GM23338 (cell line): ENCODE data around the gene NGEF.

Experiments used
- EZH2phosphoT487 ChIP-seq: fragments of 200-600 bp; sonication (generic); IDR thresholded peaks from one replicate; pipeline ENCODE4 v1.8.1; 2018; ENCODE audit warnings: antibody characterized with exemption; ENCODE audit not compliant: unreplicated experiment
- POLR2AphosphoS5 ChIP-seq: IDR thresholded peaks from 2 replicates; pipeline ENCODE4 v1.6.1; 2016; ENCODE audit warnings: antibody characterized with exemption, low read depth
- ZNF462 ChIP-seq: fragments of 250-450 bp; sonication (Bioruptor Pico); IDR thresholded peaks from 2 replicates; pipeline ENCODE4 v1.5.0; 2020; ENCODE audit warnings: mild to moderate bottlenecking, moderate library complexity

GRCh38 chr2:232871418-232871834 lies 141.6 kb downstream of the NGEF start:
- TF ChIP-seq EZH2phosphoT487: no peak
- TF ChIP-seq POLR2AphosphoS5: no peak
- no peak for TF ChIP-seq ZNF462 (CRISPR knock-in tag)
